HG02884 (cell line): ENCODE measurements around the gene PAF1.
A peak's percentile ranks its signal among the peaks of the same experiment; 100 is the strongest.
"Not testable (repeated sequence)": the region's sequence is repeated elsewhere in the genome, so short reads cannot be mapped to it uniquely, and the experiment has no call there.

Experiments
- ATAC-seq: cut with Tn5 transposase; IDR thresholded peaks from one replicate; pipeline ENCODE4 v1.9.1; 2021; ENCODE audit warnings: mild to moderate bottlenecking, moderate library complexity; ENCODE audit not compliant: unreplicated experiment

The PAF1 gene

GRCh38 chr19:39356647-39357046 lies 34.3 kb downstream of the PAF1 start:
- ATAC-seq, result no peak

- ATAC-seq, result no peak
Measured at GRCh38 chr19:39356073-39356472, 34.8 kb downstream of the PAF1 start.

- no peak for ATAC-seq
Measured at GRCh38 chr19:39355253-39355652, 35.7 kb downstream of the PAF1 start.

- ATAC-seq, result no peak
Measured at GRCh38 chr19:39352381-39353255, 38.3 kb downstream of the PAF1 start.

- ATAC-seq, result no peak
Measured at GRCh38 chr19:39351537-39352064, 39.3 kb downstream of the PAF1 start.

GRCh38 chr19:39350156-39350555 lies 40.8 kb downstream of the PAF1 start:
- no peak for ATAC-seq

- ATAC-seq, result no peak
Measured at GRCh38 chr19:39349326-39349725, 41.6 kb downstream of the PAF1 start.

- no peak for ATAC-seq
Measured at GRCh38 chr19:39347332-39348164, 43.4 kb downstream of the PAF1 start.

- ATAC-seq, result no peak
Measured at GRCh38 chr19:39345956-39346355, 45.0 kb downstream of the PAF1 start.

GRCh38 chr19:39342647-39343305 lies 48.1 kb downstream of the PAF1 start:
- no peak for ATAC-seq

GRCh38 chr19:39341719-39342604 lies 48.9 kb downstream of the PAF1 start, which contains the start of gene SAMD4B:
TSS of gene SAMD4B (plus strand) at chr19:39342421. CDS start at chr19:39356894, 14,473 bp downstream.
- peak; percentile 82 for ATAC-seq

GRCh38 chr19:39341129-39341718 lies 49.7 kb downstream of the PAF1 start:
- ATAC-seq, result no peak

- ATAC-seq, result not testable (repeated sequence)
Measured at GRCh38 chr19:39340156-39340555, 50.8 kb downstream of the PAF1 start.

- ATAC-seq, result no peak
Measured at GRCh38 chr19:39339674-39340073, 51.2 kb downstream of the PAF1 start.

- no peak for ATAC-seq
Measured at GRCh38 chr19:39336483-39336882, 54.4 kb downstream of the PAF1 start.
